ENCODE measurements around the gene ENPP5.

ENPP5 gene

GRCh38 chr6:46219661-46220060, 48.9 kb upstream of the ENPP5 start (continued):
- TF ChIP-seq POU6F1 (CRISPR knock-in tag; IDR thresholded peaks at IDR 0.05; ENCODE audit: borderline replicate concordance, low read depth), result no peak

GRCh38 chr6:46218457-46218856, 47.7 kb upstream of the ENPP5 start:
- no peak for TF ChIP-seq ZNF8 (CRISPR knock-in tag; IDR thresholded peaks at IDR 0.05)
- no peak for TF ChIP-seq ARNTL (CRISPR knock-in tag; IDR thresholded peaks at IDR 0.05; ENCODE audit: borderline replicate concordance, low read depth)
- ATAC-seq, result no peak

GRCh38 chr6:46217671-46218131, 46.9 kb upstream of the ENPP5 start:
- TF ChIP-seq ZC3H10 (CRISPR knock-in tag; IDR thresholded peaks at IDR 0.05), result no peak
- no peak for TF ChIP-seq ARNTL (CRISPR knock-in tag; IDR thresholded peaks at IDR 0.05; ENCODE audit: borderline replicate concordance, low read depth)
- no peak for TF ChIP-seq ZNF70 (CRISPR knock-in tag; IDR thresholded peaks at IDR 0.05)
- no peak for TF ChIP-seq CSDC2 (CRISPR knock-in tag; IDR thresholded peaks at IDR 0.05)
- no peak for TF ChIP-seq TCF4 (CRISPR knock-in tag; IDR thresholded peaks at IDR 0.05; ENCODE audit: borderline replicate concordance)
- no peak for TF ChIP-seq PATZ1 (CRISPR knock-in tag; IDR thresholded peaks at IDR 0.05; ENCODE audit: borderline replicate concordance)
- TF ChIP-seq SNAI2 (CRISPR knock-in tag; IDR thresholded peaks at IDR 0.05), result no peak
- TF ChIP-seq ISL1 (CRISPR knock-in tag; IDR thresholded peaks at IDR 0.05), result no peak
- TF ChIP-seq RARB (CRISPR knock-in tag; IDR thresholded peaks at IDR 0.05), result no peak
- TF ChIP-seq POU6F1 (CRISPR knock-in tag; IDR thresholded peaks at IDR 0.05; ENCODE audit: borderline replicate concordance, low read depth), result no peak
- no peak for TF ChIP-seq OSR1 (CRISPR knock-in tag; IDR thresholded peaks at IDR 0.05)
- TF ChIP-seq ZFP30 (CRISPR knock-in tag; IDR thresholded peaks at IDR 0.05), result no peak
- TF ChIP-seq ZNF565 (CRISPR knock-in tag; conservative IDR thresholded peaks at IDR 0.05; ENCODE audit: low read depth), result no peak
- no peak for TF ChIP-seq TOX (CRISPR knock-in tag; IDR thresholded peaks at IDR 0.05; ENCODE audit: borderline replicate concordance)
- no peak for TF ChIP-seq BACH2 (CRISPR knock-in tag; IDR thresholded peaks at IDR 0.05; ENCODE audit: borderline replicate concordance)
- no peak for TF ChIP-seq CREB5 (CRISPR knock-in tag; IDR thresholded peaks at IDR 0.05; ENCODE audit: low read depth)
- ATAC-seq, result no peak

- no peak for TF ChIP-seq ESRRG (CRISPR knock-in tag; IDR thresholded peaks at IDR 0.05)
- TF ChIP-seq ISL1 (CRISPR knock-in tag; IDR thresholded peaks at IDR 0.05), result no peak
- TF ChIP-seq TSHZ2 (CRISPR knock-in tag; IDR thresholded peaks at IDR 0.05), result no peak
- no peak for TF ChIP-seq RARB (CRISPR knock-in tag; IDR thresholded peaks at IDR 0.05)
- no peak for TF ChIP-seq CSRNP3 (CRISPR knock-in tag; IDR thresholded peaks at IDR 0.05)
- no peak for TF ChIP-seq OSR1 (CRISPR knock-in tag; IDR thresholded peaks at IDR 0.05)
- TF ChIP-seq ZNF565 (CRISPR knock-in tag; conservative IDR thresholded peaks at IDR 0.05; ENCODE audit: low read depth), result no peak
- TF ChIP-seq CSDC2 (CRISPR knock-in tag; IDR thresholded peaks at IDR 0.05), result no peak
- no peak for TF ChIP-seq CREB5 (CRISPR knock-in tag; IDR thresholded peaks at IDR 0.05; ENCODE audit: low read depth)
- TF ChIP-seq TOX (CRISPR knock-in tag; IDR thresholded peaks at IDR 0.05; ENCODE audit: borderline replicate concordance), result no peak
- ATAC-seq, result no peak
Measured at GRCh38 chr6:46216879-46217278, 46.1 kb upstream of the ENPP5 start.

Data from SK-N-SH treated with all-trans-retinoic acid at 6 μM for 48 hours (cell line).